SJCRH30 (cell line): ENCODE results near the gene PGS1. TPM values are rescaled to one million over a fixed set of nuclear protein-coding genes. Genes with fewer than 3 reads are reported as not detected.
"Not testable (repeated sequence)": the region's sequence is repeated elsewhere in the genome, so short reads cannot be mapped to it uniquely, and the experiment has no call there.

ENCODE experiments used
- DNase-seq, 2 experiments: peaks; one replicate each; pipeline ENCODE4 v3.0.0-alpha.2; 2015 to 2020
- H3K27ac ChIP-seq: fragments of 250-450 bp; sonication (Bioruptor Pico); 2 replicates; pipeline ENCODE4 v1.5.1; 2020; ENCODE audit warnings: mild to moderate bottlenecking, moderate library complexity
- H3K27me3 ChIP-seq: fragments of 250-450 bp; sonication (Bioruptor Pico); 2 replicates; pipeline ENCODE4 v1.5.1; 2020; ENCODE audit warnings: mild to moderate bottlenecking, moderate library complexity
- H3K36me3 ChIP-seq: fragments of 250-450 bp; sonication (Bioruptor Pico); 2 replicates; pipeline ENCODE4 v1.5.1; 2020; ENCODE audit warnings: mild to moderate bottlenecking, moderate library complexity
- H3K4me1 ChIP-seq: fragments of 250-450 bp; sonication (Bioruptor Pico); 2 replicates; pipeline ENCODE4 v1.5.1; 2020; ENCODE audit warnings: mild to moderate bottlenecking, moderate library complexity
- H3K4me3 ChIP-seq: fragments of 250-450 bp; sonication (Bioruptor Pico); 2 replicates; pipeline ENCODE4 v1.5.1; 2020; ENCODE audit warnings: mild to moderate bottlenecking, moderate library complexity
- H3K9me3 ChIP-seq: fragments of 250-450 bp; sonication (Bioruptor Pico); replicated peaks from 2 replicates; pipeline ENCODE4 v1.5.1; 2020; ENCODE audit warnings: mild to moderate bottlenecking, moderate library complexity
- total RNA-seq: library from RNA; depleted of rRNA; stranded (reverse); fragments of >200 nt; shearing (Covaris generic); gene quantifications from 2 replicates; pipeline ENCODE4 v1.2.3, GENCODE V29; 2014; rRNA removed

Gene PGS1, protein sequence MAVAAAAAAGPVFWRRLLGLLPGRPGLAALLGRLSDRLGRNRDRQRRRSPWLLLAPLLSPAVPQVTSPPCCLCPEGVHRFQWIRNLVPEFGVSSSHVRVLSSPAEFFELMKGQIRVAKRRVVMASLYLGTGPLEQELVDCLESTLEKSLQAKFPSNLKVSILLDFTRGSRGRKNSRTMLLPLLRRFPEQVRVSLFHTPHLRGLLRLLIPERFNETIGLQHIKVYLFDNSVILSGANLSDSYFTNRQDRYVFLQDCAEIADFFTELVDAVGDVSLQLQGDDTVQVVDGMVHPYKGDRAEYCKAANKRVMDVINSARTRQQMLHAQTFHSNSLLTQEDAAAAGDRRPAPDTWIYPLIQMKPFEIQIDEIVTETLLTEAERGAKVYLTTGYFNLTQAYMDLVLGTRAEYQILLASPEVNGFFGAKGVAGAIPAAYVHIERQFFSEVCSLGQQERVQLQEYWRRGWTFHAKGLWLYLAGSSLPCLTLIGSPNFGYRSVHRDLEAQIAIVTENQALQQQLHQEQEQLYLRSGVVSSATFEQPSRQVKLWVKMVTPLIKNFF
- total RNA-seq = 59.8 and 66.2 TPM in 2 replicates

DNA sequence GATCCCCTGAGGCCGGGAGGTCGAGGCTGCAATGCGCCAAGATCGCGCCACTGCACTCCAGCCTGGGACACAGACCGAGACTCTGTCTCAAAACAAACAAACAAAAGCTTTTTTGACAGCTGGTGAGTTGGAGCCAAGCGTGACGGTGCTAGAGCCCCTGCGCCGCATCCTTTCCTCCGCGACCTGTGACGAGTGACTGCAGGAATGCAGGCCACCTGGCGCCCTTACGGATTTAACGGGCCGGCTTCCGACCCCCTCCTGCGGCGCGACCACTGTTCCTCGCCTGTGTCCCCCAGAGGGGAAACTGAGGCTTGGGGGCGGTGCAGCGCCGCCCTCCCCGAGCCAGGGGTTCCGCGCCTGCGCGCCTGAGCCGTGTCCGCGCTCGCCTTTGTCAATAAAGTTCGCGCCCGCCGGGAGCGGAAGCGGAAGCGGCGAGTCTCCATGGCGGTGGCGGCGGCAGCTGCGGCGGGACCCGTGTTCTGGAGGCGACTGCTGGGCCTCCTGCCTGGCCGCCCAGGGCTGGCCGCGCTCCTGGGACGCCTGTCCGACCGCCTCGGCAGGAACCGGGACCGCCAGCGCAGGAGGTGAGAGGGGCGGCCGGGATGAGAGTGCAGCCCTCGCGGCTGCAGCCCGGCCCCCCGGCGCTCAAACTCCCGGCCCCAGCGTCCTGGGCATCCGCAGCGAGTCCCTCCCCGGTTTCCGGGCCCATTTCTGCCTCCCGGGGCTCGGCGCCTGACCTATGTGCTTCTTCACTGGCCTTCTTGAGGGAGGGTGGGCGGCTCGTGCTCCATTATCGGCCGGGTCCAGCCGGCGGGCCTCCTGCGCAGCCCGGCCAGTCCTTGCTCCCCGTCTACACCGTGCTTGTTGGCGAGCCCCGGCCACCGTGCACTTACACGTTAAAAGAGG, at the start of gene PGS1:
Gene PGS1, plus strand, starts transcription at position 425 of the 906 bp plus-strand sequence. Its CDS starts 17 bp downstream, at position 442.
- H3K9me3 ChIP-seq = no peaks in the 10 kb centered on the region
- peak within 1 kb of the TSS; percentile 91 for H3K4me3 ChIP-seq
- H3K36me3 ChIP-seq = no peaks in the 10 kb centered on the region; the same call in 1 of the 2 replicates
- peak within 1 kb of the TSS; percentile 95 for H3K27ac ChIP-seq
- peak; percentile 95 to 97 for DNase-seq
- H3K4me1 ChIP-seq = peaks cover 54% of the 10 kb centered on the region
- no peaks in the 10 kb centered on the region for H3K27me3 ChIP-seq

DNA sequence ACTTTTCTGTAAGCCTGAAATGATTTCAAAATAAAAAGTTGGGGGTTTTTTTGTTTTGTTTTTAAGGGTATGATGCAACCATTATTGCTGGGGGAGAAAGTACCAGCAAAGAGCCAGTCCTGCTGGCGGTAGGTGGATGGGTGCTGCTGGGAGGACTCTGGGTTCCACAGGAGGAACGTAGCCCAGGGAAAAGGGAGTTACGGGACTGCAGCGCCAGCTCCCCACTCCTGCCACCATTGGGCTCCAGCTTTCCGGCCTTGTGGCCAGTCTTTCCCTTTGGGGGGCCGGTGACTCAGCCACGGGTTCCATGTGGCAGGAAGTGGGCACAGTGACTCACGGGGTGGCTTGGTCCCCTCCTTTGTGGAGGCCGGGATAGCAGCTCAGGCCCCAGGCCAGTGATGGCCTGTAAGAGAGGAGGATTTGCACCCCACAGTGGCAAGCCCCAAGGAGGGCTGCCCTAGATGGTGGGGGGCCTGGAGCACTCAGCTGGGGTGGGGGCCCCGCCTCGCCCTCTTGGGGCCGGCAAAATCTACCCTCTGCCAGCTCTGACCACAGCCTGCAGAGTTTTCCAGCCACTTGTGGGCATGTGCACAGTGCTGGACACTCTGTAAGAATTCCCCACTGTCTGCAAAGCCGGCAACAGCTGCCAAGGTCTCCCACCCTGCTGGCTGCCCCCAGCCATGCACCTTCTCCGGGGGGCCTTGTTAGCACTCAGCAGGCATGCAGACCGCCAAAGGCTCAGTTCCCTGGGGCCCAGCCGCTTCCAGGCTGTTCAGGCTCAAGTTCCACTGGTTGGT, 49.0 kb upstream of the PGS1 start:
- no peaks in the 10 kb centered on the region for H3K36me3 ChIP-seq
- peak overlapping the region; percentile 88 for H3K27ac ChIP-seq
- no peaks in the 10 kb centered on the region for H3K9me3 ChIP-seq
- no peak overlapping the region for H3K4me3 ChIP-seq
- H3K27me3 ChIP-seq = no peaks in the 10 kb centered on the region
- peak; percentile 98 to 99 for DNase-seq
- H3K4me1 ChIP-seq = peaks cover 31% of the 10 kb centered on the region

DNA sequence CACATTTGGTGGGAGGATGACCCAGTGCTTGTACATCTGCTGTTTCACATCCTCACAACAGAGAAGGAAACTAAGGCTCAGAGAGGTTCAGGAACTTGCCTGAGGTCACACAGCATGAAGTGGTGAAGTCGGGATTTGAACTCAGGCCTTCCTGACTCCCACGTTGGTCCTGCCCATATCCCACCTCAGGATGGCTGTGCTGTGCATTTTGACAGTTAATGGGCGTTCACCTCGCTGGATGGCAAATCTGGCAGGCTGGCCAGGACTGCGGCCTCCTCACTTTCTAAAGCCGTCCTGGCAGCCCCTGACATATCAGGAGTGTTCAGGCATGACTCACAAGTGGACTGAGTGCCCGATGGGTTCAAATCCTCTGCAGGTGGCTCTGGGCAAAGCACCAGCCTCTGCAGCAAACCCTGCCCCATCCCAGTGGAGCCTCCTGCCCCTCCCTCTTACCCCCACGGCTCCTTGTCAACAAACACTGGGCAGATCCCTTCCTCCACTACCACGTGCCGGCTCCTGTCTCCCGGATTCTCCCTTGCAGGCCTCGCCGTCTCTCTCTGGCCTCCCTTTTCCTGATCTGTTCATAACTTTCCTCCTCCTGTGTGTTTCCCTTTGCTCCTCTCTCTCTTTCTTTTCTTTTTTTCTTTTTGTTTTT, 47.8 kb upstream of the PGS1 start:
- no peak overlapping the region for H3K27ac ChIP-seq

GRCh38 chr17:78331355-78331754, 47.1 kb upstream of the PGS1 start:
- not testable (repeated sequence) for H3K27me3 ChIP-seq, DNase-seq, H3K9me3 ChIP-seq, H3K4me3 ChIP-seq, H3K36me3 ChIP-seq, H3K27ac ChIP-seq
- peaks cover 29% of the 10 kb centered on the region for H3K4me1 ChIP-seq

More for the DNA sequence above, 47.8 kb upstream of the PGS1 start:
- Histone ChIP-seq H3K4me3 (no peak overlapping the region), H3K9me3 (no peaks in the 10 kb centered on the region), H3K27me3 (no peaks in the 10 kb centered on the region), H3K36me3 (no peaks in the 10 kb centered on the region), H3K4me1 (peaks cover 29% of the 10 kb centered on the region)
- DNase-seq = no peak

- peaks cover 29% of the 10 kb centered on the region for H3K4me1 ChIP-seq
- no peaks in the 10 kb centered on the region for H3K36me3 ChIP-seq
- DNase-seq = no peak
- no peak overlapping the region for H3K4me3 ChIP-seq
- H3K27me3 ChIP-seq = no peaks in the 10 kb centered on the region
- no peaks in the 10 kb centered on the region for H3K9me3 ChIP-seq
- H3K27ac ChIP-seq = no peak overlapping the region
Measured at GRCh38 chr17:78332991-78333390, 45.5 kb upstream of the PGS1 start.

DNA sequence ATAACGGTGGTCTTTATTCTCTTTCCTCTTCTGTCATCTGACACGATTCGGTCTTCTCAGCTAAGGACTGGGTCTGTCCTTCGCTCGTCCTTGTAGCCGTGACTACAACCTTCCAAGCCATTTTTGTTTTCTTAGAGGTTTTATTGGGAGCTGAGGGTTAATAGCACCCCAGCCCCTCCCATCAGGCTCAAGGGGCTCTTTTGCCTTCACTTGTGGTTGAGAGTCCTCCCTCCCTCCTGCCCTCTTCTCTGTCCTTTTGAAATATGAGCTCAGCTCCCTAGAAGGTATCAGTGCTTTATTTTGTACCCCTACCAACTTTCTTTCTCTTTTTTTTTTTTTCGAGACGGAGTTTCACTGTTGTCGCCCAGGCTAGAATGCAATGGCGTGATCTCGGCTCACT, 43.2 kb upstream of the PGS1 start:
- H3K27ac ChIP-seq = no peak overlapping the region
- peaks cover 16% of the 10 kb centered on the region for H3K4me1 ChIP-seq

GRCh38 chr17:78337244-78338109, 41.0 kb upstream of the PGS1 start:
- peaks cover 10% of the 10 kb centered on the region for H3K4me1 ChIP-seq
- no peaks in the 10 kb centered on the region for H3K36me3 ChIP-seq
- H3K27me3 ChIP-seq = no peaks in the 10 kb centered on the region
- no peak overlapping the region for H3K27ac ChIP-seq
- no peak for DNase-seq
- no peaks in the 10 kb centered on the region for H3K9me3 ChIP-seq
- no peak overlapping the region for H3K4me3 ChIP-seq

More for the DNA sequence above, 43.2 kb upstream of the PGS1 start:
- no peaks in the 10 kb centered on the region for H3K27me3 ChIP-seq
- no peak overlapping the region for H3K4me3 ChIP-seq
- no peaks in the 10 kb centered on the region for H3K36me3 ChIP-seq
- DNase-seq = no peak
- H3K9me3 ChIP-seq = no peaks in the 10 kb centered on the region

DNA sequence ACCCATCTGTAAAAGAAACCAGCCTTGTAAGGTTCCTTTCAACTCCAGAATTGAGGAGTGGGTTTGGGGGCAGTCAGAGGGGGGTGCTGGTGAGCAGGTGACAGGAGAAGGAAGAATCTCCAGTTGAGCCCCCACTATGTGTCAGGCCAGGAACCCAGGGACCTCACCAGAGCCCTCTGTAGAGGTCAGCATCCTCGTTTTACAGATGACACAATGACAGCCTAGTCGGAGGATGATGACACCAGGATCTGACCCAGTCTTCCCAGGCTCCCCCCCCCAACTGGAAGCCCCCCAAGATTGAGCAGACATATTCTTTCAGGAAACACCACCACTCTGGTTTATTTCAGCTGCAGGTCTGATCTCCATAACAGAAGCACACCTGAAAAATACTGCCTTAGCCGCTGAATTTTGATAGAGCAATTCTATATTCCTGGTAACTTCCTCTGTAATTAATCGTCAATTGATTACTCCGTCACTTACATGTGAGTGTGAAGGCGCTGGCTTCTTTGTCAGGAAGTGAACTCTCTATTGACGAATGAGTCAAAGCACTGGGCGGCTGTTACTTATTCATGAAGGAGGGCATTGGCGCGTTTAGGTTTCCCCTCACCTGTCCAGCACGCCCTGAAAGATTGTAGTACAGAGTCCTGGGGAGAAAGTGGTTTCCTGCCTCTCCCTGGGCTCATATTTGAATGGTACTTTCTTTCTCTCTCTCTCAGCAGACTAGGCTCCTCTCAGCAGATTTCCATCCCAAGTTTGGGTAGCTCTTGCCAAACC, 39.8 kb upstream of the PGS1 start:
- Histone ChIP-seq H3K27me3 (no peaks in the 10 kb centered on the region), H3K4me1 (peaks cover 22% of the 10 kb centered on the region), H3K9me3 (no peaks in the 10 kb centered on the region), H3K36me3 (no peaks in the 10 kb centered on the region), H3K27ac (no peak overlapping the region), H3K4me3 (no peak overlapping the region)
- DNase-seq = no peak

DNA sequence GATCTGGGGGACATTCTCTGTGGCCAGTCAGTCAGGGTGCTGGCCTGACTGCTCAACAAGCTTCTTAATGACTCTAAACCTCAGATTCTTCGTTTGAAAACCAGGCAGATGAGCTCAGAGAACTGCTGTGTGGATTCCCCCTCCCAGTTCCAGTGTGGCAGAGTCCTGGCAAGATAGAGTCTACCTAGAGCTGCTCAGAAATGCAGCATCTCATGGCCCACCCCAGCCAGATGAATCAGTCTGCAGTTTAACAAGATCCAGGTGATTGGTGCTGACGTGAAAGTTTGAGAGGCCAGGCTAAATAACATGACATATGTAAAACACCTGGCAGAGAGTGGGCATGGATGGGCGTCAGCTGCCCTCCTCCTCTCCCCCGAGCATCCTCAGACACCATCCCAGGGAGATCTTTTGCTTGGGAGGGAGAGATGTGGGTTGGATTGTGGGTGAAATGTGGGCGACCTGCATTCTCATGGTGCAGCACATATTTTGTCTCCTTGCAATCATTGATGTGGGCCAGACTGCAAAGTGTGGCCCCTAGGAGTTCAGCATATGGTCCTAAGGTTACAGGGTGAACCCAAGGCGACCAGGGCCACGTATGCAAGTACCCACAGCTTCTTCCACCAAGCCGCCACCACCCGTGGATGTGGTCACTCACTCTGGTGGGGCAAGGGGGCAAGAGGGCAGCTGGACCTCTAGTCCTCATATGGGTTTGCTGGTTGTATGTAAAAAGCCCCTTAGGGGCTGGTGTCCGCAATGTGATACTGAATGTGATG, 38.1 kb upstream of the PGS1 start:
- no peak for DNase-seq

DNA sequence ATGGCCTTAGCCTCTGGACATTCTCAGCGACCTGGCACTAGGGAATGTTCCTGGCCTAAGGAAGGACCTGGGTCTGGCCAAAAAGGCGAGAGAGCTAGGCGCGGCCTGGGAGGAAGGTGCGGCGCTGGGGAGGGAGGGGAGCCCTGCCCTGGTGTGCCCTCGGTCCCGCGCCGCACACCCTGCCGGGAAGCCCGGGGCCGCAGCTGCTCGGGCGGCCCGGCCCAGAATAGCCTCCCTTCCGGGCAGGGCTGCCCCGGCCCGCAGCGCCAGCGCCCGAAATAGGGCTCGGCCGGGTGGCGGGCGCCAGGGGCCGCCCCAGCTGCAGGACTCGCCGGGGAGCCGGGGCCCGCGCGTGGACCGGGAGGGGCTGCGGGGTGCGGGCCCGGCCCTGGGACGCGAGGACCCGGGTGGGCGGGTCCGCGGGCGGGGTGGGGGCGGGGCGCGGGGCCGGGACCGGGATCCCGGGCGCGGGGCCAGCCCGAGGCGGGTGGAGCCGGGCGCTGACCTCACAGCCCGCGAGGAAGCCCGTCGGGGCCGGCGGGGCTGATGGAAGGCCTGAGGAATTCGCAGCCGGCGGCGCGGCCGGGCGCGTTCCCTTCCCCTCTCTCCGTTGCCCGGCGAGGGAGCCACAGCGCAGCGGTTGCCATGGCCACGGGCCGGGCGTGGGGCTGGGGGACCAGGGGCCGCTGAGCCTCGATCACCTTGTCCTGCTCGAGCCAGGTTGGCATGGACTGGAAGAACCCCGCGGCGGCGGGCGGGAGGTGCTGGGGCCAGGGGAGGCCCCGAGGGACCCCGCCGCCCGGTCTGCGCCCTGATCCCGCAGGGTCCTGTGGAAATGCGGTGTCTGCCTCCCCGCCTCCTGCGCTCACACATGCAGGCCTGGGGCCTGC, 36.6 kb upstream of the PGS1 start:
- H3K4me1 ChIP-seq = peaks cover 17% of the 10 kb centered on the region
- H3K36me3 ChIP-seq = no peaks in the 10 kb centered on the region
- no peaks in the 10 kb centered on the region for H3K9me3 ChIP-seq
- peak overlapping the region; percentile 69 for H3K27ac ChIP-seq
- H3K4me3 ChIP-seq = peak overlapping the region; percentile 57
- no peaks in the 10 kb centered on the region for H3K27me3 ChIP-seq
- DNase-seq = peak; percentile 67 to 70

More for the DNA sequence above, 38.1 kb upstream of the PGS1 start:
- Histone ChIP-seq H3K27ac (no peak overlapping the region), H3K4me3 (no peak overlapping the region), H3K27me3 (no peaks in the 10 kb centered on the region), H3K36me3 (no peaks in the 10 kb centered on the region), H3K9me3 (no peaks in the 10 kb centered on the region), H3K4me1 (peaks cover 17% of the 10 kb centered on the region)
